ENCODE measurements around the gene DOCK3.
"Not testable (repeated sequence)": the region's sequence is repeated elsewhere in the genome, so short reads cannot be mapped to it uniquely, and the experiment has no call there.

The DOCK3 gene

GRCh38 chr3:51379746-51380455 lies 705.2 kb downstream of the DOCK3 start:
- DNase-seq = no peak

- DNase-seq = no peak
Measured at GRCh38 chr3:51380601-51381332, 706.0 kb downstream of the DOCK3 start.

DNA sequence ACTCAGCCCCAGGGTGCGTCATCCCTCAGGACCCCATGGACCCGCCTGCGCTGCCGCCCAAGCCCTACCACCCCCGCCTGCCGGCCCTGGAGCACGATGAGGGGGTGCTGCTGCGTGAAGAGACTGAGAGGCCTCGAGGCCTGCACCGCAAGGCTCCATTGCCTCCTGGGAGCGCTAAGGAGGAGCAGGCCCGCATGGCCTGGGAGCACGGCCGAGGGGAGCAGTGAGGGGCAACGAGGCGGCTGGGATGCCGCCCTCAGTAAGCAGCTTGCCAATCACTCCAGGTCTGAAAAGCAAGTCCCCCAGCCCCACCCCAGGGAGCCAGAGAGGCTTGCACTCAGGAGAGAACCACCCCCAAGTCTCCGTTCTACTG lies 706.6 kb downstream of the DOCK3 start:
- DNase-seq = no peak

DNA sequence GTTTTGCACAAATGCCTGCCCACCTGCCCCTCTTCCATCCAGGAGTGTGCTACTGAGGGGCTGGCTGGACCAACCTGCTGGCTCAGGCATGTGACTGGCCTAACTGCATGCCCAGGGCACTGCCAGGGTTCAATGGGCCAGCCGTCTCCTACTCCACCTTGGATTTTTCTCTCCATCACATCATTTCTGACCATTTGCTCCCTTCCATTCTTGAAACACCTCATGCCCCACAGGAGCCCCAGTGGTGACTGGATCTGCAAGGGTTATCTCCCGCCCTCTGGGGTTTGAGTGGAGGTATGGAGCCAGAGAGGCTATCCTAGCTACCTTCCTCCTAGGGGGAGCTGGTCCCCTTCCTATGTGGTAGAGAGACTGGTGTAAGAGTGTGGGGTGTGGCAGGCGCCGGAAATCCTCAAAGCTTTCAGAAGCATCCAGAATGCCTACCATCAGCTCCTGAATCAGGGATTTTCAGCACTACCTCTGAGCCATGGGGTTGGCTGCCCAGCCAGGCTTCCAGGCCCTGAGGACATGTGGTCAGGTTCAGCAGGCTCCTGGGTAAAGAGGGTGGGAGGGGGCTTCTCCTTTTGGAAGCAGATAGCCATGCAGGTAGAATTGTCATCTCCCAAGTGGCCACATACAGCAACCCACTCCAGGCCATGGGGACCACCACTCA lies 707.5 kb downstream of the DOCK3 start:
- DNase-seq = no peak

GRCh38 chr3:51382947-51383578 lies 708.3 kb downstream of the DOCK3 start:
- no peak for DNase-seq

GRCh38 chr3:51384055-51384725 lies 709.5 kb downstream of the DOCK3 start:
- peak; percentile 33 for DNase-seq

- peak; percentile 97 for DNase-seq
Measured at GRCh38 chr3:51384726-51385473, 710.2 kb downstream of the DOCK3 start, which contains the start of gene MANF. TSS of gene MANF (plus strand) at chr3:51385291. CDS start at chr3:51385343, 52 bp downstream.

- DNase-seq = no peak
Measured at GRCh38 chr3:51385621-51386091, 710.9 kb downstream of the DOCK3 start.

GRCh38 chr3:51386159-51386851 lies 711.6 kb downstream of the DOCK3 start:
- DNase-seq = no peak

GRCh38 chr3:51386852-51387229 lies 712.1 kb downstream of the DOCK3 start:
- no peak for DNase-seq

DNA sequence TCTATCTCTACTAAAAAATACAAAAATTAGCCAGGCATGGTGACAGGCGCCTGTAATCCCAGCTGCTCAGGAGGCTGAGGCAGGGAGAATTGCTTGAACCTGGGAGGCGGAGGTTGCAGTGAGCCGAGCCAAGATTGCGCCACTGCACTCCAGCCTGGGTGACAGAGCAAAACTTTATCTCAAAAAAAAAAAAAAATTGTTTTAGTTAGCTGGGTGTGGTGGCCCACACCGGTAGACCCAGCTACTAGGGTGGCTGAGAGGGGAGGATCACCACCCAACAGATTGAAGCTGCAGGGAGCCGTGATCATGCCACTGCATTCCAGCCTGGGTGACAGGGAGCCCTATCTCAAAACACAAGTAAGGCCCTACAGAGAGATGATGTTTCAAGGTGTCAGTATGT lies 712.6 kb downstream of the DOCK3 start:
- DNase-seq = not testable (repeated sequence)

GRCh38 chr3:51388286-51389029 lies 713.7 kb downstream of the DOCK3 start:
- DNase-seq = no peak

DNA sequence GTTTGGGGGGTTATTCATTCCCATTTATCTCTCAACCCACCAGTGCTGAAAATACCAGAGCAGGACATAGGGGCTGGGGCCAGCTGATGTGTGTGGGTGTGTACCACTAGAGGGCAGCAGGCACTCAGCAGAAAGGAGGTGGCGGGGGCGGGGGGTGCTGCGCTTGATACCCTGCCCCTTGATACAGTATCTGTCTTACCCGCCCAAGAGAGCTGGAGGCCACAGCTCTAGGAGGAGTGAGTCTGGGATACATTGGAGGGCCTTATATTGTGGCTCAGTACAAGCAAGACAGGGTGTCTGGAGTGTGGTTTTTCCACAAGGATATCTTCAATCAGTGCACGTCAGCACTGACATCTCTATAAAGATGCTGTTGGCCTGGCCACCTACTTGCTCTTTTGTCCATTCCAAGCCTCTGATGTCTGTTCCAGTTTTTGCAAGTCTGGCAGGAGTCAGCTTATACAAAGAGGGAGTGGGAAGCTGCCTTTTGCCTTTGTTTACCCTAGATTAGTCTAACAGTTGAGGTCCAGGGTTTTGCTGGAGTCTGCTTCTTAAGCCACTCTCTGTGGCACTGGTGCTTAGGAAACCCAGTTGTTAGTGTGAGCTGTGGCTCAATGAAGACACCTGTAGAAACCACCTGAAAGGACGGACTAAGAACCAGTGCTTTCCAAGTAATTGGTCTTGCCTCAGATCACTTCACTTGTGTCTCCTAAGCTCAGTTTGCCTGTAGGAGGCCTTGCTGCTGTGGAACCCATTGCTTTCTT lies 714.9 kb downstream of the DOCK3 start:
- DNase-seq = peak; percentile 72

DNA sequence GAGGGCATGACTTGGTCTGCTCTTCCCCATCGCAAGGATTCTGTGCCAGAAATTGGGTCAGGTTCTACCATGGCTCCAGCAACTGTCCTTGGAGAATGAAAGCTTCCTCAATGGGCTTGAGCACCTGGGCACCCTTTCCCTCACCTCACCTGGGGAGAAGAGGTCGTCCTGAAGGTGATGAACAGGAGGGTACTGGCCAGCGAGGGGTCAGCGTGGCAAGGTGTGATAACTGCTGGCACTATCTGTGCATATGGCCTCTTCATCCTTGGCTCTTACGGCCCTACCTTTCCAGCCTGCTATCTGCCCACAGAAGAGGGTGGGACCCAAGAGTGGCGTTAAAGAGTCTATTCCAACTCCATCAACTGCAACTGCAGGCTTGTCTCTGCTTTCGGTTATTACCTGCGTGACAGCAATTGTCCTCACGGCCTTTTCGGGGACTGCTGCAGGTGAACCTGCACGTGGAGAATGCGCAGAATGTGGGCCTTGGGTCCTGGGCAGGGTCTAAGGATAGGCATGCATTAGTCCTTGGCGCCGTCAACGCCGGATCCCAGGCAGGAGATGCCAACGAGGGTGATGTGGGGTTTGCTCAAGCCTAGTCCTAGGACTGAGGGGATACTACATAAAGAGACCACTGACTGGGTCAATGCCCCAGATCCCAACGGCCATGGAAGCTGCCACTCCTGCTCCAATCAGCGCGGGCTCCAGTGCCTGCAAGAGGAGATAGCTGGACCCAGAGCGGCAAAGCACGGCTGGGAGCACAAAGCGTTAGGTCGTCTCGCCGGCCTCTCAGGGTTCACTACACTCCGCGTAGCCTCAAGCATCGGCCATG lies 715.7 kb downstream of the DOCK3 start:
- no peak for DNase-seq

GRCh38 chr3:51391075-51391565 lies 716.4 kb downstream of the DOCK3 start, which contains the start of gene RBM15B:
TSS of gene RBM15B (plus strand) at chr3:51391285. CDS start at chr3:51391400, 115 bp downstream.
- peak; percentile 97 for DNase-seq

DNA sequence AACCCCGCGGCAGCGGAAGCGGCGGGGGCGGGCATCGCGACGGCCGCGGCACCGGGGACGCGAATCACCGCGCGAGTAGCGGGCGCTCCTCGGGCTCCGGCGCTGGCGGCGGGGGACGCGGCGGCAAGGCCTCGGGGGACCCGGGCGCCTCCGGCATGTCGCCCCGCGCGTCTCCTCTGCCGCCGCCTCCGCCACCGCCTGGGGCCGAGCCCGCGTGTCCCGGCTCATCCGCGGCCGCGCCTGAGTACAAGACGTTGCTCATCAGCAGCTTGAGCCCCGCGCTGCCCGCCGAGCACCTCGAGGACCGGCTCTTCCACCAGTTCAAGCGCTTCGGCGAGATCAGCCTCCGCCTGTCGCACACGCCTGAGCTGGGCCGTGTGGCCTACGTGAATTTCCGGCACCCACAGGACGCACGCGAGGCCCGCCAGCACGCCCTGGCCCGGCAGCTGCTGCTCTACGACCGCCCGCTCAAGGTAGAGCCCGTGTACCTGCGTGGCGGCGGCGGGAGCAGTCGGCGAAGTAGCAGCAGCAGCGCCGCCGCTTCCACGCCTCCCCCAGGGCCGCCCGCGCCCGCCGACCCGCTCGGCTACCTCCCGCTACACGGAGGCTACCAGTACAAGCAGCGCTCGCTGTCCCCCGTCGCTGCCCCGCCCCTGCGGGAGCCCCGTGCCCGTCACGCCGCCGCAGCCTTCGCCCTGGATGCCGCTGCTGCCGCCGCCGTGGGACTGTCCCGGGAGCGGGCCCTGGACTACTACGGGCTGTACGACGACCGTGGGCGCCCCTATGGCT lies 717.0 kb downstream of the DOCK3 start:
- DNase-seq = peak; percentile 60

- DNase-seq = no peak
Measured at GRCh38 chr3:51392355-51393133, 717.8 kb downstream of the DOCK3 start.

Measured in CD4-positive, alpha-beta T cell treated with Interleukin-6 for 4 hours (primary cell).